HG03097 (cell line): ENCODE data around the gene CCR7.
"Not testable (repeated sequence)": the region's sequence is repeated elsewhere in the genome, so short reads cannot be mapped to it uniquely, and the experiment has no call there.

ENCODE experiments used
- ATAC-seq: cut with Tn5 transposase; IDR thresholded peaks from one replicate; pipeline ENCODE4 v1.9.1; 2021; ENCODE audit not compliant: unreplicated experiment, low FRiP score

CCR7 gene

DNA sequence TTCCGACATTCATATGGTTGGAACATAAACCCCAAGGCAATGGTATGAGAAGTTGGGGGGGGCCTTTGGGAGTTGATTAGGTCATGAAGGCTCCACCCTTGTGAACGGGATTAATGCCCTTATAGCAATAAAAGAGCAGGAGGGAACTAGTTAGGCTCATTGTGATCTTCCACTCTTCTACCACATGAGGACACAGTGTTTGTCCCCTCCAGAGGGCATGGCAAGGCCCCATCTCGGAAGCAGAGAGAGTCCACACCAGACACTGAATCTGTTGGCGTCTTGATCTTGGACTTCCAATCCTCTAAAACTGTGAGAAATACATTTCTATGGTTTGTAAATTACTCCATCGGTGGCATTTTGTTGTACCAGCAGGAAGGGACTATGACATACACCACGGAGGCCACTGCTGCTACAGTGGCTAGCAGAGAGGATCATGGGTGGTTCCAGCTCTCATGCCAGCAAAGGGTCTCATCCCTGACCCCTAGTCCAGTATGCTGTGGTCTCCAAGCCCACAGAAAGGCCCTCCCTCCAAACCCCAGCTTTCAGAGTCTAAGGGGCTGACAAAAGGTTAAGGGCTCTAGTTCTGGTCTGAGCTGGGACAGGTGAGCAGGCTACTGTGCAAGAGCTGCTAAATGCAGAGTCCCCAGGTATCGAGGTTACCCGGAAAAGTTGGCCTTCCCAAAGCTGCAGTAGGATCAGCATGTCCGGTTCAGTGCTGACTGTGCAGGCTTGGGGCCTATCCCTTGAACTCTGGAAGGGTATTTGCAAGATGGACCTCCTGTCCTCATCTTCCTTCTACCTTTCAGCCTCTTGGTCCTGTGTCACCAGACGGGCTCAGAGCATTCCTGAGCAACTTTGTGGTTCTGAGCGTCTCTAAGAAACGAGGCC, 12.2 kb downstream of the CCR7 start:
- no peak for ATAC-seq

DNA sequence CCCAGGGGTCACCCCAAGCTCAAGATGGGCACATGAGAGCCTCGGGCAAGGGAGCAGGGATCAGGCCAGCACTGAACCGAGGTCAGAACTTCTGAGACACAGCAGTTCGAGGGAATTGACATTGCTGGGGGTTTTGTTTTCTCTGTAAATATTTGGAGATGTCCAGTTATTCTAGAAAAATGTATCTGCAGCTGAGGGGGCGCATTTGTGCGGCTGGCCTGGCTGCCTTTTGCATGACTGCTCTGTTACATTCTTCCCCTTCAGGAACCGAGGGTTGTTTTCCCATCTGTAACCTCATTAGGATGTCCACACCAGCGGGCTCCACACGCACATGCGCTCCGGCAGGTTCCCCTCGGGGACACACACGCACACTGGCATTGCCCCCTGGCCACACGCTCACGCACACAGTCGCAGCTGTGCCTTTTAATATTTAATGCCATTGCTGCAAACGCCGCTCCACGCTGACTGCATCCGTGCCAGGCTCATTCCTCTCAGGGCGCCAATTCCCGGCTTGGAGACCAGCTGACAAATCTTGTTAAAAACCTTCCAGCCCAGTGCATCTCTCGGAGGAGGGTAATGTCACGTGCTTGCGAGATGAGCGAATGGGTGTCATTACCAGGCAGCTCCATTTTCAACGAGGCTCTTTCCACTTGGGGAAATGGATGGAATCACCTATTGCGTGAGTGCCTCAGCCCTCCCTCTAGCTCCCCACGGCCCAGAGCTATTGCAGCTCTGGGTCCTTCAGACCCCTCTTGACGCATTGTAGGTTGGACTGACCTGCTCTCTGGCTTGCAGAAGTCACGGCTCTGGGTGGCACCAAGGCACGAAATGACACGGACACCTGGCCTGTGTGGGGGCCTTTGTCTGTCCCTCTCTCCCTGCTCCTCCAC, 13.1 kb downstream of the CCR7 start:
- no peak for ATAC-seq

DNA sequence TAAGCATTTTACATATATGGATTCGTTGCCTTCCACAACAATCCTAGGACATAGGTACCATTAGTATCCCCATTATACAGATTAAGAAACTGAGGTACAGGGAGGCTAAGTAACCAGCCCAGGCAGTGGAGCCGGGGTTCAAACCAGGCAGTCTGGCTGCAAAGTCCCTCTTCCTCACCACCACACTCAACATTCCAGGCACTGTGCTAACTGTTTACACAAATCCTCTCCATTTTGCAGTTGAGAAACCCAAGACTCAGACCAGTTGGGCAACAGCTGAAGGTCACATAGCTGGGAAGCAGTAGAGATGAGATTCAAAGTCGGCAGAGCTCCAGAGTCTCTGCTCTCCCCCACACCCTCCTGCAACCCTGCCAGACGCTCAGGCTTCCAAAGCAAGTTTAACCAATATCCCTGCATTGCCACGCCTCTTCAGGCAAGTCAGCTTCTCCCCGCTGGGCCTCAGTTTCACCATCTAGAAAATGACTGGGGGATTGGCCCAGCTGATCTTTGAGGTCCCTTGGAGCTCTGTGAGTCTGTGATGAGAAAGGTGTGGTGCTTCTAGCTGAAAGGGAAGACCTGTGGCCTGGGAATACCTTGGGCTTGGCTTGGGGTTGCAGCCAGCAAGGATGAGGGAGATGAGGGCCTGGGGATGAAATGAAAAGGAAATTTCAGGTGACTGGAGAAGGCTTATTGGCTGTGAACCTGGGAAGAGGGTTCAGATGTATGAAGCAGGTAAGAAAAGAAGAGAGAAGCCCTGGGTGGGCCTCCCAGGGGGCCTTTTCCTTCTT, 14.0 kb downstream of the CCR7 start:
- no peak for ATAC-seq

DNA sequence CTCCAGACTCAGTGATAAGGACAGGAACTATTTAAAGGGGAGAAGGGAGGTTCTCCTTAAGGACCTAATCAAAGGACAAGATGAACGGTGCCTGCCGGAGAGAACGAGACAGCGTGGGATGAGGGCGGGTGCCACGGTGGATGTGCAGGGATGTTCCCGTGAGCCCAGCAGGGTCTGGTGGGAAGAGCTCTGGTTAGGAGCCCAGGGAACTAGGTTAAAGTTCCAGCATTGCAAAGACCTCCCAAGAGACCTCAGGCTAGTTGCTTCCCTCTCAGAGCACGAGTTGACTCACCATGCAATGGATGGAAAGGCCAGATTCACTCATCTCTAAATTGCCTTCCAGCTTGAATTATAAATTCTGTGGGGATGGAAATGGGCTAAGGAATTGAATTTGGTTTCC, 14.7 kb downstream of the CCR7 start:
- ATAC-seq, result no peak

DNA sequence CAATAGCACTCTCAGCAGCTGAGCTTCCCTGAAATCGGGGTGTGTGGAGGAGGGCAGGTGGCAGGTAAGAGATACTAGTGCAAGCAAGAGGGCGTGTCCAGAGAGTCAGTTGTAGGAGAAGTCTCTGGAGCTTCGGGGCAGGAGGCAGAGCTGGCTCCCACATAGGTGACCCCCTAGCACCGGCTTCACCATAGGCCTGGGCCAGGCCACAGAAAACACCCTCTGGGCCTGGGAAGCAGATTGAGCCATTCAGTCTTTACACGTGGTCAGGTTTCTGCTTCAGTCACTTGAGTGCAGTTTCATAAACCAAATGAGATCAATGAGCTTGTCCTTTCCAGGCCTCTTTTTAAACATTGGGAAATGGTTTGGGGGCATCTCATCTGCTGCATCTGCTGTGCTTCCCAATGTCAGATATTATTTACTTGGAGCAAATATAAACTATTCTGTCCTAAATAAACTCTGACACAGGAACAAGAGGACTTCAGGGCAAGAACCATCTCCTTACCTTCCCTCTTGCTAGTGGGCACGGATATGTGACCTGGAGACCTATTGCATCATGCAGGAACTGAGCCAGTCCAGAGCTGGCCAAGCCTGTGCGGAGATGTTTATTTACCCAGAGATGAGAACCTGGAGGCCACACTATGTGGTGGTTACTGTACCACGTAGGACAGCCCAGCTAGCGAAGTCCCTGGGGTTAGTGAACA, 16.1 kb downstream of the CCR7 start:
- ATAC-seq, result no peak

DNA sequence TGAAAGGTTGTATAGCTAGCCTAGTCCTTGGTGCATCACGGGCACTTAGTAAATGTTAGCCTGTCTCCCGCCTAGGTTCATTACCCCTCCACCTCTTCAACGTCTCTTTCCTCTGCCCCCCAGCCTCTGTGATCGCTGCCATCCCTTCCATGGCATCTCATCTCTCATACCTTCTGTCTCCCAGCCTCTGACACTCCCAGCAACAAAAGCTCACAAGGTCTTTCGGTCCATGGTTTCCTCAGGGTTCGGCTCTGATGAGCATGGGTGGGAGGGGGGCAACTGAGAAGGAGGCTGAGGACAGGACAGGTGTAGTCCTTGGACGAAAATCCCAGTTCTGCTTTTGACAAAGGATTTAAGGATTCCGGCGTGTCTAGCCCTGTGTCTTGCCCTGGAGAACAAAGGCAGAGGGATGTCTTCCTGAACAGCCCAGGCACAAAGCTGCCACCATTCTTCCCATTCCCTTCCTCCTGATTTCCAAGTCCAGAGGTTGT, 16.7 kb downstream of the CCR7 start:
- no peak for ATAC-seq

DNA sequence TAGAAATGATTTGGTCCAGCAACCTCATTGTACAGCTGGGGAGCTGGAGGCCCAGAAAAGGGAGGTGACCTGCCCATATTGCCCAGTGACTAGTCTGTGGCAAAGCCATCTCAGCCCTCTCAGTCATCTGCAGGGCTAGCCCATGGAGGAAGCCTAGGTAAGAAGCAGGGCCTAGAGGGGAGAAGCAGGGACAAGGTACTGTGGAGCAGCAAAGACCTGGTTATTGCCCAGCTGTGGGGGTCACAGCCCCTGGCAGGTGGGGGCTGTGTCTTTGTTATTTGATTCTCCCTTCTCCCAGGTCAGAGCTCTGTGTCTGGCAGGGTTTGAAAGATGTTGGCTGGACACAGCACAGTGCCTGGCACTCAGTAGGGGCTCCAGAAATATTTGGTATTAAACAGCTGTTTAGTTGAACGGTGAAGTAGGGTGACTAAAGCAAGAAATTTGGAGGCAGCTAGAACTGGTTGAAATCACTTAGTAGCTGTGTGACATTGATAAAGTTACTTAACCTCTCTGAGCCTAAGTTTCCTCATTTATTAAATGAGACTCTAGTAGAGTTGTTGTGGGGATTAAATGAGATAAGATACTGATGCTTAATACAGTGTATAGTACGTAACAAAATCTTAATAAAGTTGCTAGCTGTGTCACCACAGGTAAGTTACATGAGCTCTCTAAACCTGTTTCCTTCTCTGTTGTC, 17.3 kb downstream of the CCR7 start:
- ATAC-seq, result no peak

DNA sequence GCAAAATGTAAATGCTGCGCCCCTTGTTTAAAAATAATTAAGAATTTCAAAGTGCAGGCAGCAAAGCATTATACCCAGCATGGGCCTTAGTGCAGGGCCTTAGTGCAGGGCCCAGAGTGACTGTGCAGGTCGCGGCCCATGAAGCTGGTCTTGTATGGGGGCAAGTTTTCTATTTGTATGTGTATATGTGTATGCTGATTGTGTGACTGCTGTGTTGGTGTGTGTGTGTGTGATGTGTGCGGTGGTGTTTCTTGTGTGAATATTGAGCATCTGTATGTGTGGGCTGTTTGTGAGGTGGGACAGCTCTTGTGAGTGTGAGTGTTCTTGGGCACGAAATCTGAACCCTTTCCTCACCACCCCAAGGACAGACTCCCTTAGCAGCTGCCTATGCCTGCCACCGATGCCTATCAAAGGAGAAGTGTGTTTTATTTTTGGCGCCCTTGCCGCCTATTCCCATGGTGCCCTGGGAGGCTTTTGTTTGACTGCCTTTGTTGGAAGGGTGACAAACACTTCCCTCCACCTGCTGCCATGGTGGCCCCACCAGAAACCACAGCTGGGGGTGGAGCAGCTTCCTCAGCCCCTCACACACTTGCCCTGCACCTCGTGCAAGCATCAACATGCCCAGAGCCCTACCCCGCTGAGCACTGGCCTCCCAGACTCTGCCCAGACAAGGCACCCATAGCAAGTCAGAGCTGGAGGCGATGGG, 18.0 kb downstream of the CCR7 start:
- no peak for ATAC-seq

DNA sequence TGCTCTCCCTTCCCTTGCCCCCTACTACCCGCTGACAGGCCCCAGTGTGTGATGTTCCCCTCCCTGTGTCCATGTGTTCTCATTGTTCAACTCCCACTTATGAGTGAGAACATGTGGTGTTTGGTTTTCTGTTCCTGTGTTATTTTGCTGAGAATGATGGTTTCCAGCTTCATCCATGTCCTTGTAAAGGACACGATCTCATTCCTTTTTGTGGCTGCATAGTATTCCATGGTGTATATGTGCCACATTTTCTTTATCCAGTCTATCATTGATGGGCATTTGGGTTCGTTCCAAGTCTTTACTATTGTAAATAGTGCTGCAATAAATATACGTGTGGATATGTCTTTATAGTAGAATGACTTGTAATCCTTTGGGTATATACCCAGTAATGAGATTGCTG, 18.8 kb downstream of the CCR7 start:
- not testable (repeated sequence) for ATAC-seq

DNA sequence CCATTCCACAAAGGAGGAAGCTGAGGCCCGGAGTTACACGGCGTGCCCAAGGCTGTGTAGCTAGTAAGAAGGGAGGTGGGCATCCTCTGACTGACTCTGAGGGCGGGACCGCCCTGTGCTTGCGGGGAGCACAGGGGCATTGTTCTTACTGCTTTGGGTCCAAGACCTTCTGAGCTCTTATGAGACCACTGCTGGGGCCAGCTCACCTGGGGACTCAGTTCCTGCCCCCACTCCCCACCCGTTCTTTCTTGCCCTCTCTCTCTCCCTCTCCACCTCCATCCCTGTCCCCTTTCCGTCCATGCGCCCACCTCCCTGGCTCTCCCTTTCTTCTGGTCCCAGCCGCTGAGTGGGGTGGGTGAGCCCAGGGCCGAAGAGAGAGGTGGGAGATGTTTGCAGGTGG, 19.6 kb downstream of the CCR7 start:
- ATAC-seq, result no peak

DNA sequence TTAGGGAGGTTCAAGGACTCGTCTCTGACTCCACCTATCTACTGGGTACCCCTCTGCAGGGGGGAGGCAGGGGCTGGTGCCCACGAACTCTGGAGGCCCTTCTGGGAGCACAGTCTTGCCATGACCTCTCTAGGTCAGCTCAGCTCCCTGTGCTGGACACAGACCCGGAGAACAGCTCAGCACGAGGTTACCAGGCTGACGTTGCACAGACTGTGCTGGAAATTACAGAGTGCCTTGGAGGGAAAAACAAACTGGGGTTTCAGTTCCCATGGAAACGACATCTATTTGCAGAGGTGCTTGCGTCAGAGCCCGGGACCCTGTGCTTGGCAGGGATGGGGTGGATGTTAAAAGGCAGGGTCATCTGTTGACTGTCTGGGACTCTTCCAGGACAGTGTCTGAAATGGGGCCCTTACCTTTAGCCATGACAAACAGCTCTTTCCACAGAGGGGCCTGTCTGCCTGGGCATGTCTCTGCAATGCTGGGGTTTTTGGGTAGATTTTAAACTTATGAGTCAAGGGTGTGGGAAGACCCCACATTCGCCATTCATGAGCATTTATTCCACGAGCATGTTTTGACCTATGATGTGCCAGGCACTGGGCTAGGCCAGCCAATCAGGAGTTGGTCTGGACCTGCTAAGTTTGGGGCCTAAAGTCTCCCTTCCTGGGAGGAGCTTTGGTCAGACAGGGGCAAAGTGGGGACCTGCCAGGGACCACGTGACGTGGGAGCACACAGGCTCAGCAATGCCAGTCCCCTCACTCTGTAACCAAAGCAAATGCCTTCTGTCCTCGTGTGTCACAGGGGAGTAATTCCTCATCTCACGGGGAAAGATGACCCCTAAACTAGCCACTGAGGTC, 22.5 kb downstream of the CCR7 start:
- no peak for ATAC-seq

DNA sequence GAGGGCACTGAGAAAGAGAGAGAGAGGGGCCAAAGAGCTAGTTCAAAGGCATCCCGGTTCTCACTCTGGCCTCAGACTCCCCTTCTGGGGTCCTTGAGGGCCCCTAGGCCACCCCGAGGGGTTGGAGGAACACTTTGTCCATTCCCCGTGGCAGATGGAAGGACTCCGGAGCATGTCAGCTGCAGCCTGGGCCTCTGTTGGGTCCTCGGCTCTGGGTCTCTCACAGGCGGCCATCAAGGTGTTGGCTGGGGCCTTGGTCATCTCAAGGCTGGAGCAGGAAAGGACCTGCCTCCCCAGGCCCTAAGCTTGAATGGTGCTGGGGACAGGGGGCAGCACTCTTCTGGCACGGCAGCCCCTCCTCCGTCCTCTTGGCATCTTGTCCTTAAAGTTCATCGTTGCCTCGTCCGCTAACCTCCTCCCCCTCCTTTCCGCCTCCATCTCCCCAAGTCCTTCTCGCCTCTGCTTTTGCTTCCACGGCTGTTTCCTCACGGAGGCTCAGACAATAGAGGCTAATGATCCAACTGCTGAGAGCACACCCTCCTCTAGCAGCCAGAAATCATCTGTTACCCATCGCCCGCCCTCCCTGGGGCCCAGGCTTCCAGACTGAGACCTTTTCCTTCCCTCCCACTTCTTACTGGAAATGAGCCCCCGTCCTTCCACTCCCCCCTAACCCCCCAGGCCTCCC, 23.3 kb downstream of the CCR7 start:
- no peak for ATAC-seq

DNA sequence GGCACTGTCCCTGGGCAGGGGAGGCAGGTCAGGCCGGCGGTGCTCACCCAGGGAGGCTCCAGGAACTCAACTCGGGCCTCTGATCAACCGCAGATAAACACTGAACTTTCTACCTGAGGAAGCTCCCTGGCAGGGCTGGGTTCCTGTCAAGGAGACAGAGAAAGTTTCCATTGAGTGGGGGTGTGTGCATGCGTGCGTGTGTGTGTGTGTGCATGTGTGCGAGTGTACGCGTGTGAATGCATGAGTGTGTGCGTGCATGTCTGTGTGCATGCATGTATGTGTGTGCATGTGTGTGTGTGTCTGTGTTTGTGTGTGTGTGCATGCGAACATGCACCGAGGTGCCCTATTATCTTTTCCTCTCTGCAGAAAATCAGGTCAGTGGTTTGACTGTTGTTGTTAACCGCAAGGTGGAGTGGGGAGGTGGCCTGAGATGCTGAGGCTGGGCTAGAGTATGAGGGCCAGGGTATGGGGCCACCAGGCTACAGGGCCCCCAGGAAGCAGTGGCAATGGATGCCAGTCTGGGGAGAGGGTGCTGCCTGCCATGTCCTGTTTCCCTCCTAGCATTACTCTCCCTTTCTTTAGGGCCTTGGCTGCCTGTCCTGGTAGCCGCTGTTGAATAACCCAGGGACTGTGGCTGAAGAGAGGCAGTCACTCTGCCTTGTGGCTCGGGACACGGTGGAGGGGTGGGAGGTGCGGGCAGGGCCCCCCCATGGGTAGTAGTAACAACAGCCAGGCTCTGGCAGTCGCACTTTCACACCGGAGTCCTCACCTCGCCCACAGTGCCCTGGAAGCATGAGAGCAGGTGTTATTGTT, 24.0 kb downstream of the CCR7 start:
- ATAC-seq, result no peak

DNA sequence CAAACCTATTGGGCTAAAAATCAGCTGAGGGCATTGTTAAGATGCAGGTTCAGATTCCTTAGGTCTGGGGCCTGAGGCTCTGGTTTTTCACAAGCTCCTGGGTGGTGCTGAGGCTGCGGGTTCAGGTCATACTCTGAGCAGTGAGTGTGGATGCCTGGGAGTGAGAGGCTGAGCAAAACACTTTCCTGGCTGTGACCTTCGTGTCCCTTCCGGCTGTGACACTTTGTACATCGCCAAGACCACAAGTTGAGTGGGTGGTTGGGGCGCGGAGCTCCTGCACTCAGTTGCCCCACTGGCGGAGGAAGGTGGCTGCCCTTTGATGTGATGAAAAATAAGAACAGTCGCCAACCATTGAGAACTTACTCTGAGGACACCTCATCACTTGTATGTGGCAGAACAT, 24.8 kb downstream of the CCR7 start:
- no peak for ATAC-seq

DNA sequence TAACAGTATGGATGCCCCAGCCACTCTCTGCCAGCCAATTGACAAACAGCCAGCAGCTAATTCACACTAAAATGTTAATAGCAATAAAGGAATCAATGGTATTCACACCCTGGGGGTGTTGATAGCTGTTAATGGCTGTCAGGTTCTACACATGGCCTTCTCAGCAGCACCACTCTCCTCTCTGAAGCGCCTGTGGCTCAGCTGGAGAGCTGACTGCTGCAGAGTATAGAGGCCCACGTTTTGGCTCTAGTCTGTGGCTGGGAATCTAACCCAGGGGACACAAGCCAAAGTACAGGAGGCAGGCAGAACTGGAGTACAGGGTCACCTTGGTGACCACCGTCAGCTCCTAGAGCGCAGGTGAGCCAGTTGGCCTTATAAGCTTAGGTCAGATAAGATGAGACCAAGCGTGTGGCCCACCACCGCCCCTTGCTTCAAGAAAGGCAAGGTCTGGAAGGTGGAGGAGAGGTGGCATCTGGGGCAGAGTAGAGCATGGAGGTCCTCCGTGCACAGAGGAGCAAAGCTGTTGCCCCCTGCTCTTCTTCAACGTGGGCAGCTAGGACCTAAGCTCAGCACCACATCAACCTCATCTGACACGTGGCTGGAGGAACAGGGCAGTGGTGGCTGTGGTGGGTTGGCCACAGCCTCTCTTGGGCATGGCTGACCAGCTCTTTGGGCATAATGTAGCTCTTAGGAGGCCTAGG, 25.4 kb downstream of the CCR7 start:
- ATAC-seq, result no peak
